Dendritic cell treated with granulocyte-macrophage colony-stimulating factor and Interleukin-4, amounts not matched to agents 40 ng/mL and 50 ng/mL, for 4 days (primary cell): ENCODE data around the gene KCNK7.

ENCODE experiments used
- H3K27ac Mint-ChIP-seq: one replicate; pipeline ENCODE4 v1.8.0; 2022; ENCODE audit warnings: mild to moderate bottlenecking, mixed read lengths
- H3K27me3 Mint-ChIP-seq: one replicate; pipeline ENCODE4 v1.8.0; 2022; ENCODE audit warnings: mild to moderate bottlenecking, mixed read lengths
- H3K36me3 Mint-ChIP-seq: one replicate; pipeline ENCODE4 v1.8.0; 2022; ENCODE audit warnings: low read depth, mixed read lengths
- H3K4me1 Mint-ChIP-seq: one replicate; pipeline ENCODE4 v1.8.0; 2022; ENCODE audit warnings: low read depth, mixed read lengths
- H3K4me3 Mint-ChIP-seq: one replicate; pipeline ENCODE4 v1.8.0; 2022; ENCODE audit warnings: mild to moderate bottlenecking, moderate library complexity, mixed read lengths
- H3K9me3 Mint-ChIP-seq: one replicate; pipeline ENCODE4 v1.8.0; 2022; ENCODE audit warnings: mixed read lengths
- intact Hi-C: fragments of 100-400 bp; cut with micrococcal nuclease; formaldehyde crosslinking; loops from one replicate; pipeline ENCODE4 v1.15.0; 2022

The KCNK7 gene

DNA sequence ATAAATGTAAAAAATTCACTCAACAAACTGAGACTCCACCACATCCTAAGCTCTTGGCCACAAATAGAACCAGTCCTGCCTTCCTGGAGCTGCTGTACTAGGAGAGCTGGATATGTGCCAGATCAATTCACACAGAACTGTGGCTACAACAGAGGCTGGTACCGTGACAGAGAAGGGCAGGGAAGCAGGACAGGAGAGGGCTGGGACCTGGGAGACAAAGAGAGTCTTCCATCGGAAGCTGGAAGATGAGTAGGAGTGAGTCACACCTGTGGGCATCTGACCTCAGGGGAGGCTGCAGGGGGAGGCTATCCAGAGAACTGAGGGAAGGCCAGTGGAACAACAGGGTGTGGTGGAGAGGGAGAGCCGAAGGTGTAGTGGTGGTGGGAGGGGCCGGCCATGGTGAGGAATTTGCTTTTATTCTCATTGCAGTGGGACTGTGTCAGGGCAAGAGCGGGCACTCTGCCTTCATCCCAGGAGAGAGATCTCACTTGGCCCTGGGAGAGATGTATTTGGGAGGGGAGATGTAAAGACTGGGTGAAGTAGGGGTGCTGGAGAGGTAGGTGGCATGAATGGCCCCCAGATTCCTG lies 35.6 kb downstream of the KCNK7 start:
- intact Hi-C loops, result no loop called here

DNA sequence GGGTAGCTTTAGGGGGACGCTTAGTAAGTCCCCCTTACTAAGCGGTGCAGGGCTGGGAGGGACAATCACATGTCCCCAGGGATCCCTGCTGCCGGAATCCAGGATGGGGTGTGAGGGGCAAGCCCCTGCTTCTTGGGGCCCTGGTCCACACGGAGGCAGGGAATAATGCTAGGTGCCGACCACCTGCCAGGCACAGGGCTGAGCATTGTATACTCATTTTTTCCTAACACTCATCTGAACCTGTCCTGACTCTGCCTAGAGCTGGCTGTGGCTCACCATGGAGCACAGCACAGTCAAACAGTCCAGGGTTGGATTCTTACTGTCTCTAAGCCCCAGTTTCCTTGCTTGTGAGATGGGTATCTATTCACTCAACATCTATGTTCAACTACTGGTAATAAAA lies 36.1 kb downstream of the KCNK7 start:
- no peak overlapping the region for H3K27ac Mint-ChIP-seq

More for the DNA sequence above, 35.6 kb downstream of the KCNK7 start:
- Mint-ChIP-seq H3K36me3 (no peaks in the 10 kb centered on the region), H3K27ac (no peak overlapping the region), H3K4me1 (peaks cover 41% of the 10 kb centered on the region), H3K9me3 (no peaks in the 10 kb centered on the region), H3K27me3 (peaks cover 48% of the 10 kb centered on the region), H3K4me3 (no peak overlapping the region)

DNA sequence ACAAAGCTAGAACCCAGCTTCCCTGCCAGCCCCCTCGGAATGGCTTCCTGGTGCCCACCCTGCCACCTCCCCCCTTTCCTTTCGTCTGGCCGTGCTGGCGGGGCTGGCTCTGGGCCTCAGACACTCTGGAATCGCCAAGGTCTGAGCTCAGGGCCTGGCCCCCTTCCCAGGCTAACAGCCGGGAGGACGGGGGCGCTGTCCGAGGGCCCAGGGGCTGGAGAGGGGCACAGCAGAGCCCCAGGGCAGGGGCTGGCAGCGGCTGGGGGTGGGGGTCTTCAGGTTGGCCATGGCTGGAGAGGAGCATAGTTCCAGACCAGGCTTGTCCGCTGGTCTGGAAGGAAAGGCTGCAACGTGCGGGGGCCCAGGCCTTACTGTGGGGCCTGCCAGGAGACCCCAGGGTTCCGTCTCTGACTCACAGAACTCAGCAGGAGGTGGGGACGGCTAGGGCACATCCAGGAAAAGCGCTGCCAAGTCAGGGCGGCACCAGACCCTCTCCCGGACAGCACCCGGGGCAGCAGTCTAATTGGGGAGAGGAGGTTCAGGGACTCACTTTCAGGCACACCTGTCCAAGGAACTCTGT lies 36.6 kb downstream of the KCNK7 start:
- intact Hi-C loops, result no loop called here
- no peaks in the 10 kb centered on the region for H3K9me3 Mint-ChIP-seq
- peaks cover 57% of the 10 kb centered on the region for H3K27me3 Mint-ChIP-seq
- no peaks in the 10 kb centered on the region for H3K36me3 Mint-ChIP-seq
- H3K4me3 Mint-ChIP-seq, result no peak overlapping the region
- no peak overlapping the region for H3K27ac Mint-ChIP-seq
- peaks cover 47% of the 10 kb centered on the region for H3K4me1 Mint-ChIP-seq

More for the DNA sequence above, 36.1 kb downstream of the KCNK7 start:
- Mint-ChIP-seq H3K27me3 (peaks cover 53% of the 10 kb centered on the region), H3K36me3 (no peaks in the 10 kb centered on the region), H3K4me3 (no peak overlapping the region), H3K4me1 (peaks cover 43% of the 10 kb centered on the region), H3K9me3 (no peaks in the 10 kb centered on the region)
- intact Hi-C loops, result no loop called here

DNA sequence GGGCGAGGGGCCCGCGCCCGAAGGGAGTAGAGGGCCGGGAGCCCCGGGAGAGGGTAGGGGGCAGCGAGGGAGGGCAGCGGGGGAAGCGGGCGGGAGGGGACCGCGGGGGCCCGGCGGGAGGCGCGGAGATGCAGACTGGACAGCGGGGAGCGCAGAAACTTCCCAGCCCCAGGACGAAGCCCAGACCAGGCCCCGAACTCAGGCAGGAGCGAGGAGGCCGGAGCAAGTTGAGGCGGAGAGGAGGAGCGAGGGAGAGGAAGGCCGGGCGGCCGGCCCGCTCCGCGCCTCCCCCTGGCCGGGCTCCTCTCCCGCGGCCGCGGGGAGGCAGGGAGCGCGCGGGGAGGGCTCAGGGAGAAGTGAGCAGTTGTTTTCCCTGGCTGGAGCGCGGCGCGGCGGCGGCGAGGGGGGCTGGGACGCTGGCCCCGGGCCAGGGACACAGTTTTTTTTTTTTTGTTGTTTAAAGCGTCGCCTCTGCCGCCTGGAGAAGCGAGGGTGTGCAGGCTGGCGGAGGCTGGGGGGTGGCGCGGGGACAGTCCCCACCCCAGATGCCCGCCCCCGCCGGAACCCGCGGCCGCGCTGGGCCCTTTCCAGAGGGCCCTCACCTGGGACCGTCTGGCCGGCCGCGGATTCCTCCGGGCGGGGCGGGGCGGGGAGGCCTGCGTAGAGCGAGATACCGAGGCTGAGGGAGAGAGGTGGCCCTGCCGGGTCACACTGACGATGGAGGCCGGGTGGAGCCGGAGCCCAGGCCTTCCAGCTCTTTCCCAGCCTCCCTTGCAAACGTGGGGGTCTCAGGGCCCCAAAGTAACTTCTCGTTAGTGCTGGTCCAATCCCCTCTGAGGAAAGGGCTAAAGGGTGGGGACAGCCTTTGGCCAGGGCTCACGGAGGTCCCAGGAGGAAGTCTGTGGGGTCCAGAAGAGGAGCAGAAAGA lies 37.3 kb downstream of the KCNK7 start, which contains the start of gene LTBP3:
Gene LTBP3, minus strand, starts transcription at position 358 of the 928 bp plus-strand sequence. CDS start 400 bp downstream, outside the sequence.
- Mint-ChIP-seq H3K4me3 (peak within 1 kb of the TSS; percentile 65), H3K4me1 (peaks cover 47% of the 10 kb centered on the region), H3K9me3 (no peaks in the 10 kb centered on the region), H3K27me3 (peaks cover 56% of the 10 kb centered on the region), H3K27ac (peak within 1 kb of the TSS; percentile 28), H3K36me3 (no peaks in the 10 kb centered on the region)
- intact Hi-C loops, result no loop called here

DNA sequence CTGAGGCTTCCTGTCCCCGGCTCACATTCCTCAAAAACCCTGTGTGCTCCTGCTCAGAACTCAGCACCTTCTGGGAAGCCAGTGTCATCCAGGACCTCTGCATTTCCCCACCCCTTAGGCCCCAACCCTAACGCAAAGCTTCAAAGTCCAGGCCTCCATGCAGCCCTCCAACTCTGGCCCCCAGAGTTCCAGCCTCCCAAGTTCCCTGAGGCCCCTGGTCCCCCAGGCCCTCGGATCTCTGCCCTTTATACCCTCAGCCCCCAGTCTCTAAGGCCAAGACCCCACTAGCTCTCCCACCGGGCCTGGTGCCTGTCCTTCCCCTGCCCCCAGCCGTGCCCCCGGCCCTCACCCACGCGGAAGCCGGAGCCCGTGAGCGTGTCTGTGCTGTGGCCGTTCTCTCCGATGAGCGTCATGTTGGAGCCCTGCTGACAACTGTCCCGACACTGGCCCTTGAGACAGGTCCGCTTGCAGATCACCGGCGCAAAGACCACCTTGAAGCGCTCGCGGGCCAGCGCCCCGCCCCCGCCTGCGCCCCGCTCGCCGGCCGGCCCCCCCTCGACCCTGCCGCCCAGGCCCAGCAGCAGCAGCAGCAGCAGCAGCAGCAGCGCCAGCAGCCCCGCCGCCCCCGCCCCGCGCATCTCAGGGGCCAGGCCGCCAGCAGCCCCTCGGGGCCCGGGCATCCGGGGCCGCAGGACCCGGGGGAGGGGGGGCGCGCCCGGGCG lies 38.2 kb downstream of the KCNK7 start:
- Mint-ChIP-seq H3K27ac (no peak overlapping the region), H3K4me1 (peaks cover 55% of the 10 kb centered on the region), H3K9me3 (no peaks in the 10 kb centered on the region), H3K4me3 (peak overlapping the region; percentile 39), H3K27me3 (peaks cover 54% of the 10 kb centered on the region), H3K36me3 (no peaks in the 10 kb centered on the region)
- intact Hi-C loops, result no loop called here

DNA sequence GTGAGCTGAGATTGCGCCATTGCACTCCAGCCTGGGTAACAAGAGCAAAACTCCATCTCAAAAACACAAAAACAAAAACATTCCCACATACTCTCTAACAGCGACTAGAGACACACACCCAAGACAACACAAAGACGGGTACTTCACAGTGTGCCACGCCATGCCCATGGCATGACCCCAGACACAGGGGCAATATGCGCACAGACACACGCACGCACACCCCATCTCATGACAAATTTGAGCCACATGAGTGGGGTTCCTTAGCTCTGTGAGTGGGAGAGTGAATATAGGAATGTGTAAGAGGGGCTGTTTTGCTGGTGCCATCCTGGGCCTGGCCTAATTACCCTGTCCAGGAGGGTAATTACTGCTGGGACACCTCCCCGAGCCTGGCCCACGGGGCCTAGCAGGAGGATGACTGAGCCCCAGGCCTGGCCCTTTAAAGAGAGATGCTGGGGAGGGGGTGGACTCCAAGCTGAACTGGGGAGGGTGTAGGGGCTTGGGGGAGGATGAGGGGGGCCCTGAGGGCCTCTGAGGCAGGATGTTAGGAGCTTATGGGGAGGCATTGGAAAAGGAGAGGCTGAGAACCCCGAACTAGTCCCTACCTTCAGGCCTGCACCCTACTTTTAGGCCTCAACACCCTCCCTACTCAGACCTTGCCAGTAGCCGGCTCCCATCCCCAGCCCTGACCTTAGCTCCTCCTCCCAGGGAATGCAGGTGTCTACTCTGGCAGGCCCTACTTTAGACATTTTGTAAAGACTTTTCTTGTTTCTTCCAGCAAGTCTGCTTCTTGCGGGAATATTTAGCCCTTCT lies 38.9 kb downstream of the KCNK7 start:
- Mint-ChIP-seq H3K4me1 (peaks cover 63% of the 10 kb centered on the region), H3K9me3 (no peaks in the 10 kb centered on the region), H3K36me3 (no peaks in the 10 kb centered on the region), H3K4me3 (no peak overlapping the region), H3K27me3 (peaks cover 51% of the 10 kb centered on the region), H3K27ac (peak overlapping the region; percentile 39)
- intact Hi-C loops, result no loop called here

DNA sequence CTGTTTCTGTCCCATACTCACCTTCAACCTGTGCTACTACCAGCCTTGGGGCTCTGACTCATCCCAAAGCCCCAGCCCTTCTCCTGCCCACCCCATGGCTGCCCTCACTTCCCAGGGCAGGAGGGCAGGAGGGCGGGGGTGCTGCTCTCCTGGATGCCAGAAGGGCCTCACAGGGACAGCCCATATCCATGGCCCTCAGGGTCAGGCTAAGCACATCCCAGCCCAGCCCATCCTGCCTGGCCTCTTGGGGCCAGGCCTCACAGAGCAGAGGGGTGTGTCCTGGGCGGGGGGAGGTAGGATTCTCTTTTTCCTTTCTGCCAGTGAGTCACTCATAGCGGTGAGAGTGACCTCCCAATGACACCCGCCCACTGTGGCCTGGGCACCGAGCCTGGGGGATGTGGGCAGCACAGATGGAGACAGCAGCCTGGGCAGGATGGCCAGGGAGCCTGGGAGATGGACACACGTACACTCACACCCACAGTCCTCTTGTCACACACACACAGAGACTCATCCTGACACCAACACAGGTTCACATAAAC lies 39.8 kb downstream of the KCNK7 start:
- Mint-ChIP-seq H3K9me3 (no peaks in the 10 kb centered on the region), H3K4me1 (peaks cover 71% of the 10 kb centered on the region), H3K36me3 (no peaks in the 10 kb centered on the region), H3K4me3 (no peak overlapping the region), H3K27ac (peak overlapping the region; percentile 39), H3K27me3 (peaks cover 49% of the 10 kb centered on the region)
- intact Hi-C loops, result no loop called here

DNA sequence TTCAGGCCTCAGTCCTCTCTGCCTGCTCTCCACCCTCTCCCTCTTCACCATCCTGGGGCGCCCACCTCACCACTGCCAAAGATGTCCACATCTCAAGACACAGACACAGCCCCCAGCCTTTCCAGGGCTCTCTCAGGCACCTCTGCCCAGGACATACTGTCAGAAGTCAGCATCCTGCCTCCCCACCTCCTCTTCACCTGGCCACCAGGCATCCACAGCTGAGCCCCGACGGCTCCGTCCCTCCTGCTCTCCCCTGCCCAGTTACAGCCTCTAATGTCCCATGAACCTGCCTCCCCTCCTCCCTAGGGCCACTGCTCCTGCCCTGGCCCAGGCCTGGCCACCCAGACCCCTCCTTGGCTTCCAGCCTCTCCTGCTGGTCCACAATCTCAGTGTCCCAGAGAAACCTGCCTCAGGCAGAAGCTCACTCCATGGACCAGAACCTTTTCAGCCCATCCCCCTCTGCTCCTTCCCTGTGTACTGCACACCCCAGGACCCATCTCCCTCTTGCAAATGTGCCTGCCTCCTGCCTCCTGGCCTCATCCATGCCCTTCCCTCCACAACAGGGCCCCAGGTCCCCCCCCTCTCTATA lies 40.7 kb downstream of the KCNK7 start:
- no peak overlapping the region for H3K4me3 Mint-ChIP-seq
- H3K4me1 Mint-ChIP-seq, result peaks cover 63% of the 10 kb centered on the region
- intact Hi-C loops, result no loop called here
- H3K9me3 Mint-ChIP-seq, result no peaks in the 10 kb centered on the region
- H3K27ac Mint-ChIP-seq, result peak overlapping the region; percentile 39
- H3K36me3 Mint-ChIP-seq, result no peaks in the 10 kb centered on the region
- H3K27me3 Mint-ChIP-seq, result peaks cover 41% of the 10 kb centered on the region

DNA sequence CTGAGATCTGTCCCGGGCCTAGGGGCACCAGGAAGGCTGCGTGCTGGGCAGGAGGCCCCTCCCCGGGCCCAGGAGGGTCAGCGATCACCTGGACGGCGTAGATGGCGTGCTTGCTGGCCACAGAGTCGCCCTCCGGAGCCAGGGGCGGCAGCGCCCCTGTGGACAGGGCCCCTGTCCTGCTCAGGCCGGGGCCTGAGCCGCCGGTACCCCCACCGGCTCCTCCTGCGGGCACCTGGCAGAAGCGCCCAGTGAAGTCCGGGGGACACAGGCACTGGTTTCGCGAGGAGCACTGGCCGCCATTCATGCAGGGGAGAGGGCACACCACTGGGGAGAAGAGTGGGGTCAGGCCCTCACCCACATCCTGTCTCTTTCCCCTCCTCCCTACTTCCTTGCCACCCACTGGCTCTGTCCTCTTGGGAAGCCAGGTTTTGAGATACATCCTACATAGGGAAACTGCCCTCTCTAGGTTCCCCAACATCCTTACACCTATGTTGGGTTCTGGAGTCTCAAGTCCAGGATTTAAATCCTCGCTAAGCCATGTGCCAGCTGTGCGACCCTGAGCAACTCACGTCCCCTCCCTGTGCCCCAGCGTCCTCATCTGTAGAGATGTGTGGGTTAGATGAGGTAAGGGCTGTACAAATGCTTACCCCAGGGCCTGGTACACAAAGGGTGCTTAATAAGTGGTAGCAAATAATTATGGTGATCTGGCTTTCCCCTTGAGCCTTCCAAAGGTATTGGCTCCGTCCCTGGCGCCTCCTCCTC lies 41.4 kb downstream of the KCNK7 start:
- no peaks in the 10 kb centered on the region for H3K9me3 Mint-ChIP-seq
- no peak overlapping the region for H3K4me3 Mint-ChIP-seq
- intact Hi-C loops, result no loop called here
- H3K36me3 Mint-ChIP-seq, result no peaks in the 10 kb centered on the region
- peaks cover 37% of the 10 kb centered on the region for H3K27me3 Mint-ChIP-seq
- H3K27ac Mint-ChIP-seq, result peak overlapping the region; percentile 39
- peaks cover 62% of the 10 kb centered on the region for H3K4me1 Mint-ChIP-seq

DNA sequence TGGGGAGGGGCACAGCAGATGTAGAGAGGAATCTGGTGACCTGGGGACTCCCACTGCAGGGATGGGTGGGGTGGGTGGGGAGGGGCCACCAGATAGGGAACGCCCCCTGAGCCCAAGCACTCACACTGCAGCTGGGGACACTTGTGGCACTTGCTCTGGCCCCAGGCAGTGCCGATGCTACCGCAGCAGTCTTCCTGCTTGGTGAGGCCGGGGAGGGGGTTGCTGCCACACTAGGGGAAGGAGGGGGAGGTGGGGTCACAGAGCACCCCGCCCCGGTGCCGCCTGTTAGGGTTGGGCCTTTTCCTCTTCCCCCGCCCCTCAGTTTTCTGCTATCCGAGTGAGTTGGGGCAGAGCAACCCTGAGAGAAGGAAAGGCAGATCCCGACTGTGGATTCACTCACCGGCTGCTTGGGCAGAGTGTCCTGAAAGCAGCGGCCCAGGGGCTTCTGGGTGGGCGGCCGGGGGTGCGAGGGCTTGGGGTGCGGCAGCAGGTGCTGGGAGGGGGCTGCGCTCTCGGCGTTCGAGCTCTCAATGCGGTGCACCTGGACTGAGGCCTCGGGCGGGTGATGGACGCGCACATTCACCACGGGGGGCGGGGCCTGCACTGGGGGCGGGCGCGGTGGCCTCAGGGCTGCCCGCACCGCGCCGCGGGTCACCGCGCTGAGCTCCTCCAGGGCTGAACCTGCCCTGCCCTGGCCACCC lies 42.1 kb downstream of the KCNK7 start:
- Mint-ChIP-seq H3K27me3 (peaks cover 33% of the 10 kb centered on the region), H3K4me1 (peaks cover 67% of the 10 kb centered on the region), H3K4me3 (no peak overlapping the region), H3K9me3 (no peaks in the 10 kb centered on the region), H3K27ac (no peak overlapping the region), H3K36me3 (no peaks in the 10 kb centered on the region)
- intact Hi-C loops, result no loop called here

DNA sequence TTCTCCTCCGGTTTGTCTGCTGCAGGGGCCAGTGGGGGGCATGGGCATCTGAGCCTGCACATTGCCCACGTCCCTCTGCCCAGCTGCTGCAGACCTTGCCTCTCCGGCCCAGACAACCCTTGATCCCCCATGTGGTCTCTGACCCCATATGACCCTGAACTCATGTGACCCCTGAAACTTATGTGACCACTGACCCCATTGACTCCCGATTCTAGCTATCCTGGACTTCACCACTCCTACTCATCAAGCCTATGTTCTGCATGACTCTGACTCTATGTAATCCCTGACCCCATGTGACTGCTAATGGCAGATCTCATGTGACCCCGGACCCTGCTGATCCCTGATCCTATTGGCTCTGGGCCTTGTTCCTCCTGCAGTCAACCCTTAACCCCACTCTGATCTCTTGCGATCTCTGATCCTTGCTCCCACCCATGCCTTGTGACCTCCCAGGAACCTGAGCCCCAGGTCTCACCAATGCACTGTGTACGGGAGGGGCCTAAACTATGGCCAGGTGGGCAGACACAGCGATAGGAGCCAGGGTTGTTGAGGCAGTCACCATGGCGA lies 43.1 kb downstream of the KCNK7 start:
- peaks cover 35% of the 10 kb centered on the region for H3K27me3 Mint-ChIP-seq
- no peaks in the 10 kb centered on the region for H3K36me3 Mint-ChIP-seq
- H3K27ac Mint-ChIP-seq, result no peak overlapping the region
- H3K9me3 Mint-ChIP-seq, result no peaks in the 10 kb centered on the region
- H3K4me3 Mint-ChIP-seq, result no peak overlapping the region
- intact Hi-C loops, result no loop called here
- peaks cover 77% of the 10 kb centered on the region for H3K4me1 Mint-ChIP-seq
